SU-DHL-6 (cell line): ENCODE measurements around the gene SLC39A11.

Experiments
- H2AFZ ChIP-seq: fragments of 200-600 bp; sonication (generic); 2 replicates; pipeline ENCODE4 v1.6.1; 2014; ENCODE audit warnings: low read depth, mild to moderate bottlenecking, moderate library complexity, mixed read lengths, antibody characterized with exemption, low read length; ENCODE audit not compliant: severe bottlenecking
- H3F3A ChIP-seq: fragments of 200-600 bp; shearing (Covaris generic); 2 replicates; pipeline ENCODE4 v1.6.0; 2016; ENCODE audit warnings: antibody characterized with exemption, mild to moderate bottlenecking; ENCODE audit not compliant: insufficient read depth
- H3K27ac ChIP-seq: fragments of 200-600 bp; sonication (generic); 2 replicates; pipeline ENCODE4 v1.5.1; 2016; ENCODE audit warnings: low read depth, mild to moderate bottlenecking, low read length, moderate library complexity, mixed read lengths
- H3K27me3 ChIP-seq: fragments of 200-600 bp; sonication (generic), shearing (Covaris generic); 2 replicates; pipeline ENCODE4 v1.6.0; 2014; ENCODE audit warnings: mild to moderate bottlenecking, low read length
- H3K36me3 ChIP-seq: fragments of 200-600 bp; sonication (generic); 2 replicates; pipeline ENCODE4 v1.6.1; 2014; ENCODE audit warnings: mild to moderate bottlenecking, low read length, mixed read lengths
- H3K4me2 ChIP-seq: fragments of 300-600, 200-600 bp; shearing (Covaris generic), sonication (generic); 2 replicates; pipeline ENCODE4 v1.6.0; 2014; ENCODE audit warnings: low read length, low read depth, mild to moderate bottlenecking; ENCODE audit not compliant: poor library complexity, severe bottlenecking
- H3K4me3 ChIP-seq: fragments of 200-600 bp; sonication (generic); 2 replicates; pipeline ENCODE4 v1.5.1; 2014; ENCODE audit warnings: antibody characterized with exemption, low read length, mild to moderate bottlenecking, mixed read lengths; ENCODE audit not compliant: insufficient read depth, poor library complexity, severe bottlenecking
- H3K79me2 ChIP-seq: fragments of 200-600 bp; sonication (generic); 2 replicates; pipeline ENCODE4 v1.6.1; 2014; ENCODE audit warnings: mild to moderate bottlenecking, low read length, moderate library complexity; ENCODE audit not compliant: insufficient read depth
- H3K9ac ChIP-seq: fragments of 200-600 bp; sonication (generic); 2 replicates; pipeline ENCODE4 v1.7.0; 2014; ENCODE audit warnings: mild to moderate bottlenecking, low read length
- H3K9me2 ChIP-seq: fragments of 200-600 bp; sonication (generic); replicated peaks from 2 replicates; pipeline ENCODE4 v1.6.1; 2014; ENCODE audit warnings: low read length; ENCODE audit not compliant: insufficient read depth
- H3K9me3 ChIP-seq: fragments of 200-600 bp; sonication (generic); 2 replicates; pipeline ENCODE4 v1.6.1; 2014; ENCODE audit warnings: low read length, mixed read lengths; ENCODE audit not compliant: insufficient read depth
- H4K20me1 ChIP-seq: fragments of 200-600 bp; sonication (generic); 2 replicates; pipeline ENCODE4 v1.6.1; 2014; ENCODE audit warnings: low read depth, mild to moderate bottlenecking, antibody characterized with exemption, low read length, moderate library complexity, mixed read lengths
- CTCF ChIP-seq: fragments of 200-600 bp; sonication (generic); IDR thresholded peaks from one replicate; pipeline ENCODE4 v1.5.1; 2017; ENCODE audit warnings: antibody characterized with exemption, mild to moderate bottlenecking, low read length, moderate library complexity; ENCODE audit not compliant: insufficient read depth, poor library complexity, severe bottlenecking
- EZH2phosphoT487 ChIP-seq: fragments of 200-600 bp; sonication (generic), shearing (Covaris generic); conservative IDR thresholded peaks from 2 replicates; pipeline ENCODE4 v1.6.1; 2018; ENCODE audit warnings: mild to moderate bottlenecking, antibody characterized with exemption, low read length, moderate library complexity, mixed read lengths

The SLC39A11 gene

DNA sequence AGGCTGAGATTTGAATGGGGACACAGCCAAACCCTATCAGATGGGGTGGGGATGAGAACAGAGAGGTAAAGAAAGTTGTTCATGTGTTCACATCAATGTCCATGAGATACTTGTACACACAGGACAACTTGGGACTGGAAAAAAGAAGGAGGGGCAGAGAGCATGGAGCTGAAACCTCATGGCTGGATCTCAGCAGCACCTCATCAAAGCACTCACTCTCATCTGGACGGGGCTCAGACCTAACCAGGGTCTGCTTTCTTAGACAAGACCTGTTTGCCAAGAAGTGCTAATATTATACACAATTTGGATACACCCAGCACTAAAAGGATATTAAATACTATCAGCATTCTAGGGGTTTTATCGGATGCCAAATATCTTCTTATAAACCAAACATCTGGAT is 399.8 kb downstream of the SLC39A11 start:
- H3K36me3 ChIP-seq: no peaks in the 10 kb centered on the region
- H3K9me2 ChIP-seq: no peaks in the 10 kb centered on the region
- H3K27ac ChIP-seq: no peak overlapping the region
- no peaks in the 10 kb centered on the region for H3K79me2 ChIP-seq
- no peaks in the 10 kb centered on the region for H4K20me1 ChIP-seq
- H2AFZ ChIP-seq: no peak overlapping the region
- H3K4me2 ChIP-seq: no peak overlapping the region
- H3K4me3 ChIP-seq: no peak overlapping the region
- H3K9ac ChIP-seq: no peak overlapping the region
- H3K9me3 ChIP-seq: no peaks in the 10 kb centered on the region
- H3K27me3 ChIP-seq: no peaks in the 10 kb centered on the region
- TF ChIP-seq CTCF: no peak
- no peak for TF ChIP-seq EZH2phosphoT487
- no peaks in the 10 kb centered on the region for H3F3A ChIP-seq

DNA sequence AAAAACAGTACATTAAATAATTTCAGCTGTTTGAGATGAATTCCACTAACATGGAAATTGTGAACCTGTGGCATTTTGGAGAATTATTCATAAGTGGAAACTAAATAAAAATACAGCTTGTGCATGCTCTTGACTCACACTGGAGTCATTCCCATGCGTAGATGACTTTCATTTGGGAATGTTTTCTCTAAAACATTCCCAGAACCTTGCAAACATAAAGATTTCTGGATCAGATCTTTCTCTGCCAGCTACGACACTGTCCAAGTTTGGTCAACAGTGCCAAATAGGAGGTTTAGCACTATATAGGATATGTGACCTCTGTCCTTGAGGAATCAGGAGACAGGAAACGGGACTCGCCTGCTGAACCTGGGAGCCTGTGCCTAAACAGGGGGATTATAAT is 400.9 kb downstream of the SLC39A11 start:
- H3K9ac ChIP-seq: no peak overlapping the region
- H3K36me3 ChIP-seq: no peaks in the 10 kb centered on the region
- no peak overlapping the region for H2AFZ ChIP-seq
- H3K79me2 ChIP-seq: no peaks in the 10 kb centered on the region
- no peak overlapping the region for H3K4me2 ChIP-seq
- H3K4me3 ChIP-seq: no peak overlapping the region
- no peak overlapping the region for H3K27ac ChIP-seq
- H4K20me1 ChIP-seq: no peaks in the 10 kb centered on the region
- H3F3A ChIP-seq: no peaks in the 10 kb centered on the region
- no peaks in the 10 kb centered on the region for H3K9me3 ChIP-seq
- no peaks in the 10 kb centered on the region for H3K9me2 ChIP-seq
- H3K27me3 ChIP-seq: no peaks in the 10 kb centered on the region
- TF ChIP-seq EZH2phosphoT487 (no peak), CTCF (no peak)

DNA sequence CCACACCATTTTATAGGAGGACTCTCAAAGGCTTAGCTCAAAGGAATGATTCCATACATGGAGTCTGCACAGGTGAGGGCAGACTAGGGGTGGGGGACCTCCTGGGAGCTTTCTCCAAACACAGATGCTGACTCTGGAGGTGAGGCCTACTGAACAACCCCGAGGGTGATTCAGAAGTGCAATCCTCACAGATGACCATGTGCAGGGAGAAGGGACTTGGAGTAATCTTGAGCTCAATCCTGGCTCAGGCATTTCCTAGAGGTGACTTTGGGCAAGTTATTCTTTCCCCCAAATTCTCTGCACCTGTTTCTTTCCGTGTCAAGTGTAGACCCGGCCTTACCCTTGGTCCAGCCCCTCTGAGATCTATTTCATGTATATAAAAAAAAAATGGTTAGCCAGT is 401.5 kb downstream of the SLC39A11 start:
- Histone ChIP-seq H3K4me2 (no peak overlapping the region), H3K9ac (no peak overlapping the region), H4K20me1 (no peaks in the 10 kb centered on the region), H3F3A (no peaks in the 10 kb centered on the region), H3K27ac (no peak overlapping the region), H3K9me3 (no peaks in the 10 kb centered on the region), H3K27me3 (no peaks in the 10 kb centered on the region), H2AFZ (no peak overlapping the region), H3K79me2 (no peaks in the 10 kb centered on the region), H3K4me3 (no peak overlapping the region), H3K36me3 (no peaks in the 10 kb centered on the region), H3K9me2 (no peaks in the 10 kb centered on the region)
- TF ChIP-seq EZH2phosphoT487: no peak
- no peak for TF ChIP-seq CTCF

DNA sequence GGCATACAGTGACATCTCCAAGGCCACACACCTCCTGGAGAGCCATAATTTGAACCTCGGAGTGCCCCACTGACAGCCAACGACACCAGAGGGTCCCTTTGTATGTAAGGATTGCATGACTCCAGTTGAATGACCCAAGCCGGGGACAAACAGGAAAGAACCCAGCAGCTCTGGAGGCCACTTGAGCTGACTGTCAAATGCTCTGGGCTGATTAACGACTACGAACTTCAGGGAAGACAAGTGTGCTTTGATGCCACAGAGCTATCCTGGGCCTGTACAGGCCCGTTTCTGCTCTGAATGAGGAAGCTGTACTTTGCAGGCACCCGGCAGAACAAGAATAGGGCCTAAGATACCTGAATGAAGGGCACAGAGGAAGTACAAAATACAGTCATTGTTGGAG is 404.6 kb downstream of the SLC39A11 start:
- H3K27ac ChIP-seq: no peak overlapping the region
- no peak overlapping the region for H3K4me3 ChIP-seq
- no peaks in the 10 kb centered on the region for H3K9me2 ChIP-seq
- H3K9me3 ChIP-seq: no peaks in the 10 kb centered on the region
- H3K27me3 ChIP-seq: no peaks in the 10 kb centered on the region
- H3K4me2 ChIP-seq: no peak overlapping the region
- no peaks in the 10 kb centered on the region for H3K36me3 ChIP-seq
- H4K20me1 ChIP-seq: no peaks in the 10 kb centered on the region
- no peaks in the 10 kb centered on the region for H3F3A ChIP-seq
- TF ChIP-seq CTCF (no peak), EZH2phosphoT487 (no peak)
- no peak overlapping the region for H2AFZ ChIP-seq
- H3K79me2 ChIP-seq: no peaks in the 10 kb centered on the region
- H3K9ac ChIP-seq: no peak overlapping the region
